GM12872 (cell line): ENCODE data around the gene SYCP2.

Experiments used
- CTCF ChIP-seq: IDR thresholded peaks from 3 replicates; pipeline ENCODE4 v1.5.1; 2011; ENCODE audit warnings: low read depth, mild to moderate bottlenecking, low read length, moderate library complexity; ENCODE audit not compliant: insufficient read depth

The SYCP2 gene

GRCh38 chr20:59828125-59829053 is 105.0 kb downstream of the SYCP2 start:
- no peak for TF ChIP-seq CTCF

- no peak for TF ChIP-seq CTCF
Observed at GRCh38 chr20:59827138-59828056, 106.0 kb downstream of the SYCP2 start.

- no peak for TF ChIP-seq CTCF
Observed at GRCh38 chr20:59825944-59826759, 107.3 kb downstream of the SYCP2 start.

- TF ChIP-seq CTCF, result no peak
Observed at GRCh38 chr20:59825563-59825920, 107.9 kb downstream of the SYCP2 start.

GRCh38 chr20:59824711-59825562 is 108.5 kb downstream of the SYCP2 start:
- TF ChIP-seq CTCF, result no peak

GRCh38 chr20:59823491-59824259 is 109.8 kb downstream of the SYCP2 start:
- no peak for TF ChIP-seq CTCF
